ENCODE results near the gene TOX3. TPM values are rescaled to one million over a fixed set of nuclear protein-coding genes. Genes with fewer than 3 reads are reported as not detected.

The TOX3 gene
- total RNA-seq, 2 donors from 2014 or later, result not detected

DNA sequence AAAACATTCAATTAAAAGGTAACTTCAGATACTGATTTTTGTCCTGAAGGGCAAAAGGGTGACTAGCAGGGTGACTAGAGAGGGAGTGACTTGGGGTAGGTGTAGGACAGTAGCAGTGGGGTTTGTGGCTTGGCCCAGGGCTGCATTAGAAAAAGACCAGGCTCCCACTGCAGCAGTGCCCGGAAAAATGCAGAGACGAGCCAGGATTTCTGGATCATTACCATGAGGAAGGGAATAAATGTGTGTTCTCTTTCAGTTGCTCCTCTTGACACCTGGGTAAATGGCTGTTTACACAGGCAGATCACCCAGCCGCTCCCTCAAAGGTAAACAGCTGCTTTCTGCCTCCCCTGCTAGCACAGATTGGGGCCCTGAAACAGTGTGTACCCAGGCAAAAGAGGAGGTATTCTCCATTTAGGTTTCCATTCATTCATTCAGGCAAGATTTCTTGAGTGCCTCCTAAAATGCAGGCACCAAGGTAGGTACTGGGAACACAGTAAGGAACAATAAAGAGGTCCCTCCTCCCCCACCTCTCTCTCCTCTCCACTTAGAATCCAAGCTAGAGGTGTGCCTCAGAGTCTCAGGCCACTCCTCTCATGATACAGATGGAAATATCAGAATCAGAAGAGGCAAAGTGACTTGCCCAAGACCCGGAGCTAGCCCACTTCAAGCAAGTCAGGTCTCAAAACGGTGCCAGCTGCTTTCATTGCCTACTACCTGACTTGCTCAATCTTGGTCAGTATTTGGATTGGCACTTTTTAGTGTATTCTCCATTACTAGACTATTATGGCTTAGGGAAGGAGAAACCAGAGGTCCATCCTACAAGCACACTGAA, 15.2 kb upstream of the TOX3 start:
- TF ChIP-seq, protein P1, sequence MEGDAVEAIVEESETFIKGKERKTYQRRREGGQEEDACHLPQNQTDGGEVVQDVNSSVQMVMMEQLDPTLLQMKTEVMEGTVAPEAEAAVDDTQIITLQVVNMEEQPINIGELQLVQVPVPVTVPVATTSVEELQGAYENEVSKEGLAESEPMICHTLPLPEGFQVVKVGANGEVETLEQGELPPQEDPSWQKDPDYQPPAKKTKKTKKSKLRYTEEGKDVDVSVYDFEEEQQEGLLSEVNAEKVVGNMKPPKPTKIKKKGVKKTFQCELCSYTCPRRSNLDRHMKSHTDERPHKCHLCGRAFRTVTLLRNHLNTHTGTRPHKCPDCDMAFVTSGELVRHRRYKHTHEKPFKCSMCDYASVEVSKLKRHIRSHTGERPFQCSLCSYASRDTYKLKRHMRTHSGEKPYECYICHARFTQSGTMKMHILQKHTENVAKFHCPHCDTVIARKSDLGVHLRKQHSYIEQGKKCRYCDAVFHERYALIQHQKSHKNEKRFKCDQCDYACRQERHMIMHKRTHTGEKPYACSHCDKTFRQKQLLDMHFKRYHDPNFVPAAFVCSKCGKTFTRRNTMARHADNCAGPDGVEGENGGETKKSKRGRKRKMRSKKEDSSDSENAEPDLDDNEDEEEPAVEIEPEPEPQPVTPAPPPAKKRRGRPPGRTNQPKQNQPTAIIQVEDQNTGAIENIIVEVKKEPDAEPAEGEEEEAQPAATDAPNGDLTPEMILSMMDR (IDR thresholded peaks at IDR 0.05), result no peak
- Histone ChIP-seq H3K4me1 (no peaks in the 10 kb centered on the region), H3K27ac (no peak overlapping the region), H3K9me3 (no peaks in the 10 kb centered on the region), H3K36me3 (no peaks in the 10 kb centered on the region), H3K27me3 (no peaks in the 10 kb centered on the region), H3K4me3 (no peak overlapping the region)
- DNase-seq (ENCODE audit: low spot score), result no peak

DNA sequence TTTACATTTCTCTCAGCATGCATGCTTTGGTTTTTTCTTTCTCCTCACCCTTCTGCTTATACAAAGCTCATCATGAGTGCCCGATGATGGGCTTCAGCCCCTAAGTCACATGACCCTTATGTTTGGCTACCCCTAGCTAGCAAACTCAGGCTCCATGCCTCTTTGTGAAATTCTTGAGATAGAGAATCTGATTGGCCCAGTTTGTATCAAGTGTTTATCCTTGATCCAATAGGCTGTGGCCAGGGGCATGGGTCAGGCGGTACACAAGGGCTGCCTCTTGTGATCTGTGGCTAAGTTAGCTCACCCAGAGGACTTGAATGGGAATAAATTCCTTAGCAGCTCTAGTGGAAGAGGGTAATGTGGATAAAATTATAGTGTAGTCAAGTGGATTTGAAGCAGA, 11.5 kb upstream of the TOX3 start:
- TF ChIP-seq, protein P1 (IDR thresholded peaks at IDR 0.05), result no peak
- Histone ChIP-seq H3K9me3 (peaks cover 0 to 8% of the 10 kb centered on the region in 2 donors), H3K27me3 (no peaks in the 10 kb centered on the region), H3K27ac (no peak overlapping the region), H3K4me3 (no peak overlapping the region), H3K36me3 (no peaks in the 10 kb centered on the region), H3K4me1 (no peaks in the 10 kb centered on the region)
- no peak for DNase-seq (ENCODE audit: low spot score)

DNA sequence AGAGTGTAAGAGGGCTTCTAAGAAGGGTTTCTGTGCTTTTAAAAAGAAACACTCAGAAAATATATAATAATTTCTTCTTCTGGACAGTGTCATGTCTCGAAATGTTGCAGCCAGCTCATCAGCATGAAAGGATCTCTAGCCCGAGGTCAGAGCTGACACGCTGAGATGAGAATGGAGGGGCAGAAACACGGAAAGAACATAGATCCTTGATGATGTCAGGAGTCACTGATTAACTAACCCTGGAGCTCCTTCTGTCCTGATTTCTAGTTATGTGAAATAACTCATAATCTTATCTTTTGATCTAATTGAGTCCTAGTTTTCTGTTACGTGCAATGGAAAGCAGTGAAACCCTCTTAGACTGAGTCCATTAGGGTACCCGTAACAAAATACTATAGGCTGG, 10.3 kb upstream of the TOX3 start:
- Histone ChIP-seq H3K36me3 (no peaks in the 10 kb centered on the region), H3K4me3 (no peak overlapping the region), H3K4me1 (no peaks in the 10 kb centered on the region), H3K27ac (no peak overlapping the region), H3K9me3 (peaks cover 0 to 8% of the 10 kb centered on the region in 2 donors), H3K27me3 (no peaks in the 10 kb centered on the region)
- DNase-seq (ENCODE audit: low spot score), result no peak
- TF ChIP-seq, protein P1 (IDR thresholded peaks at IDR 0.05), result no peak

DNA sequence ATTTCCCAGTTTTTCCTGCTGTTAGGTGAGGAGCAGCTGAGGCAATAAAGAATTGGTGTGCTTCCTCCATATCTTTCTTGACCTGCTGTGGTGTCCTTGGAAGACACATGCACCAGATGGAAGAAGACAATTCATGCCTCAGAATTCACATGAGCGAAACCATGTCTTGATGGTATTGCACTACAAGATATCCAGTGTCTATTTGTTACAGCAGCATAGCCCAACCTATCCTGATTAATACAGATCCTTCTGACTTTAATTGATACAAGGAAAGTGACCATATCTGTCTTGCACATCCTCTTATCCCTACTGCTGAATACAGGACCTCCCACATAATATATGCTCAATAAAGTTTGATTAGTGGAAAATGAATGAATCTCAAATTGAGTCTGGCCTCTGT, 9.1 kb upstream of the TOX3 start:
- Histone ChIP-seq H3K36me3 (no peaks in the 10 kb centered on the region), H3K4me1 (no peaks in the 10 kb centered on the region), H3K27ac (no peak overlapping the region), H3K4me3 (no peak overlapping the region), H3K27me3 (no peaks in the 10 kb centered on the region), H3K9me3 (peaks cover 0 to 8% of the 10 kb centered on the region in 2 donors)
- DNase-seq (ENCODE audit: low spot score), result no peak
- TF ChIP-seq, protein P1 (IDR thresholded peaks at IDR 0.05), result no peak

- no peak for DNase-seq (ENCODE audit: low spot score)
- peaks cover 0 to 8% of the 10 kb centered on the region in 2 donors for H3K9me3 ChIP-seq
- H3K27me3 ChIP-seq, result no peaks in the 10 kb centered on the region
- no peak overlapping the region for H3K4me3 ChIP-seq
- no peak overlapping the region for H3K27ac ChIP-seq
- no peaks in the 10 kb centered on the region for H3K4me1 ChIP-seq
- no peaks in the 10 kb centered on the region for H3K36me3 ChIP-seq
- TF ChIP-seq, protein P1 (IDR thresholded peaks at IDR 0.05), result no peak
Observed at GRCh38 chr16:52555572-52555971, 8.6 kb upstream of the TOX3 start.

- H3K4me1 ChIP-seq, result no peaks in the 10 kb centered on the region
- no peak overlapping the region for H3K4me3 ChIP-seq
- H3K9me3 ChIP-seq, result peaks cover 0 to 8% of the 10 kb centered on the region in 2 donors
- H3K27ac ChIP-seq, result no peak overlapping the region
- no peaks in the 10 kb centered on the region for H3K27me3 ChIP-seq
- no peaks in the 10 kb centered on the region for H3K36me3 ChIP-seq
- DNase-seq (ENCODE audit: low spot score), result no peak
- TF ChIP-seq, protein P1 (IDR thresholded peaks at IDR 0.05), result no peak
Observed at GRCh38 chr16:52554334-52554733, 7.4 kb upstream of the TOX3 start.

All from right atrium auricular region (tissue), 2 donors.